KMS-11 (cell line): ENCODE data around the gene DDX24.
A peak's percentile ranks its signal among the peaks of the same experiment; 100 is the strongest.

Experiments used
- H2AFZ ChIP-seq: fragments of 200-600 bp; sonication (generic); 2 replicates; pipeline ENCODE4 v1.6.1; 2016; ENCODE audit warnings: antibody characterized with exemption, mixed run types, low read depth
- H3K27ac ChIP-seq: fragments of 200-600 bp; sonication (generic); 2 replicates; pipeline ENCODE4 v1.6.1; 2016; ENCODE audit warnings: mild to moderate bottlenecking, mixed run types
- H3K27me3 ChIP-seq: fragments of 200-600 bp; sonication (generic); 2 replicates; pipeline ENCODE4 v1.6.1; 2017; ENCODE audit warnings: mild to moderate bottlenecking, low read depth, mixed run types, moderate library complexity; ENCODE audit not compliant: insufficient read depth
- H3K36me3 ChIP-seq: fragments of 200-600 bp; sonication (generic); 2 replicates; pipeline ENCODE4 v1.6.1; 2017; ENCODE audit warnings: mild to moderate bottlenecking, mixed run types; ENCODE audit not compliant: insufficient read depth
- H3K4me1 ChIP-seq: fragments of 200-600 bp; sonication (generic); 2 replicates; pipeline ENCODE4 v1.6.1; 2016; ENCODE audit warnings: mild to moderate bottlenecking, low read depth, mixed run types; ENCODE audit not compliant: poor library complexity, severe bottlenecking
- H3K4me2 ChIP-seq: fragments of 200-600 bp; sonication (generic); 2 replicates; pipeline ENCODE4 v1.7.0; 2016; ENCODE audit warnings: mild to moderate bottlenecking, mixed run types
- H3K4me3 ChIP-seq: fragments of 200-600 bp; sonication (generic); IDR thresholded peaks from 2 replicates; pipeline ENCODE4 v1.6.1; 2017; ENCODE audit warnings: low read depth, low read length, mixed read lengths; ENCODE audit not compliant: insufficient read depth
- H3K79me2 ChIP-seq: fragments of 200-600 bp; sonication (generic); 2 replicates; pipeline ENCODE4 v1.6.1; 2016; ENCODE audit warnings: low read depth, mixed run types; ENCODE audit not compliant: insufficient read depth
- H3K9ac ChIP-seq: fragments of 200-600 bp; sonication (generic); 2 replicates; pipeline ENCODE4 v1.6.1; 2016; ENCODE audit warnings: mild to moderate bottlenecking, mixed run types
- H4K20me1 ChIP-seq: fragments of 200-600 bp; sonication (generic); 2 replicates; pipeline ENCODE4 v1.6.1; 2016; ENCODE audit warnings: mild to moderate bottlenecking, mixed run types; ENCODE audit not compliant: insufficient read depth
- TF ChIP-seq, protein P1 (sequence below): fragments of 200-600 bp; sonication (generic); conservative IDR thresholded peaks from 2 replicates; pipeline ENCODE4 v1.6.1; 2017; ENCODE audit warnings: low read depth, mild to moderate bottlenecking, antibody characterized with exemption, low read length, moderate library complexity, mixed read lengths

DDX24 gene

DNA sequence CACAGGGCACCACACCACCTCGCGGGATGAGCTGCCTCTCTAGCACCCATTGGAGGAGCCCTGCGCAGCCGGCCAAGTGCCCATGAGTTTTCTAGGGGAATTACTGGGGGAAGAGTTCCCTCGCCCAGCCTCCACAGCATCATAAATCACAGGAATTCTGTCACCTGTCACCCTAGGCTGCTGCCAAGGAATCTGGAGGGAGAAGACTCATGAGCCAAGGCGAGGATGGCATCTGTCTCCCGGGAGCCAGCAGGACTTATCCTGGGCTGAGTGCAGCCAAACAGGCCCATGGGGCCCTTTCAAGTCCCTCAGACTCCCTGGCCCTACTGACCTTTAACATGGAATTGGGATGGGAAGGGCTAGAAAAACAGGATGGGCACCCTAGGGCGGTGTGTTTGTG, 62.7 kb downstream of the DDX24 start:
- H3K27ac ChIP-seq, result no peak overlapping the region
- peaks cover 61% of the 10 kb centered on the region for H3K4me1 ChIP-seq
- H4K20me1 ChIP-seq, result no peaks in the 10 kb centered on the region
- H3K4me3 ChIP-seq, result no peak overlapping the region
- H3K79me2 ChIP-seq, result no peaks in the 10 kb centered on the region
- TF ChIP-seq, protein P1, sequence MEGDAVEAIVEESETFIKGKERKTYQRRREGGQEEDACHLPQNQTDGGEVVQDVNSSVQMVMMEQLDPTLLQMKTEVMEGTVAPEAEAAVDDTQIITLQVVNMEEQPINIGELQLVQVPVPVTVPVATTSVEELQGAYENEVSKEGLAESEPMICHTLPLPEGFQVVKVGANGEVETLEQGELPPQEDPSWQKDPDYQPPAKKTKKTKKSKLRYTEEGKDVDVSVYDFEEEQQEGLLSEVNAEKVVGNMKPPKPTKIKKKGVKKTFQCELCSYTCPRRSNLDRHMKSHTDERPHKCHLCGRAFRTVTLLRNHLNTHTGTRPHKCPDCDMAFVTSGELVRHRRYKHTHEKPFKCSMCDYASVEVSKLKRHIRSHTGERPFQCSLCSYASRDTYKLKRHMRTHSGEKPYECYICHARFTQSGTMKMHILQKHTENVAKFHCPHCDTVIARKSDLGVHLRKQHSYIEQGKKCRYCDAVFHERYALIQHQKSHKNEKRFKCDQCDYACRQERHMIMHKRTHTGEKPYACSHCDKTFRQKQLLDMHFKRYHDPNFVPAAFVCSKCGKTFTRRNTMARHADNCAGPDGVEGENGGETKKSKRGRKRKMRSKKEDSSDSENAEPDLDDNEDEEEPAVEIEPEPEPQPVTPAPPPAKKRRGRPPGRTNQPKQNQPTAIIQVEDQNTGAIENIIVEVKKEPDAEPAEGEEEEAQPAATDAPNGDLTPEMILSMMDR, result no peak
- no peak overlapping the region for H3K9ac ChIP-seq
- no peak overlapping the region for H2AFZ ChIP-seq
- no peak overlapping the region for H3K4me2 ChIP-seq
- no peaks in the 10 kb centered on the region for H3K27me3 ChIP-seq
- no peaks in the 10 kb centered on the region for H3K36me3 ChIP-seq

DNA sequence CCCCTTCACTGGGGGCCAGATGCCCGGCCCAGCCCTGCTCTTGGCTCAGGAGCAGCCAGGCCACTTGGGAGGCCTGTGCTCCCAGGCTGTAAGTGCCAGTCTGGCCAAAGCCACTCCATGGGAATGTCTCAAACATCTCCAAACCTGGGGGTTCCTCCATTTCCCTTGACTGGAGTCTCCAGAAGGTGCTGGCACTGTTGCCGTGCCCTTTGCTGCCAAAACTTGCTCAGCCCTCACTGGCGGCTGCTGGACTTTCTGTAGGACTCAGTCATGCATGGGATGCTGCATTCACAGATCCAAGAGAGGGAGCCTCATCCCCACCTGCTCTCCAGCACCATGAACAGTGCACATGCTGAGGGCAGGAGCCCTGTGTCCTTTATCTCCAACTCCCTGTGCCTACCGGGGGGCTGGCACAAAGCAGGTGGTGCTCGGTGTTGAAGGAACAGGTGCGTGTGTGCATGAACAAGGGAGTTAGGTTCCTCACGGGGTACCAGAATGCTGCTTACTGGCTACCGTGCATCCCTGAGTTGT, 64.5 kb downstream of the DDX24 start:
- no peak overlapping the region for H3K27ac ChIP-seq
- no peak overlapping the region for H2AFZ ChIP-seq
- no peaks in the 10 kb centered on the region for H3K79me2 ChIP-seq
- no peaks in the 10 kb centered on the region for H3K27me3 ChIP-seq
- H4K20me1 ChIP-seq, result no peaks in the 10 kb centered on the region
- H3K9ac ChIP-seq, result no peak overlapping the region
- H3K4me2 ChIP-seq, result no peak overlapping the region
- no peak overlapping the region for H3K4me3 ChIP-seq
- no peaks in the 10 kb centered on the region for H3K36me3 ChIP-seq
- TF ChIP-seq, protein P1, result no peak
- H3K4me1 ChIP-seq, result peaks cover 59% of the 10 kb centered on the region

DNA sequence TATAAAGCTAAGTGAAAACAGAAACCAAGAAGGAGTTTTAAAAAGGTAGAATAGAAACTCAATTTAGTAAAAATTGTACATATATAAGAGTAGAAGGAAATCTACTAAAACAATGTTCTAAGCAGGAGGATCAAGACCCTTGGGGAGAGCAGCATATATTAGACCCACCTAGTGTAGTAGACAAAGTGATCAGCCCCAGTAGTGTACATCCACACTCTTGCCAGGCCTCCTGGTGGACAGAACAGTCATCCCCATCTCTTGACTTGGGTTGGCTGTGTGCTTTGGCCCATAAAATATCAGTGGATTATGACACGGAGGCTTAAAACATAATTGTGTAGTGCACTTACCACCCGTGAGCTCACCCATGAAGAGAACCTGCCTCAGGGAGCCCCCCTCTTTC, 65.8 kb downstream of the DDX24 start:
- Histone ChIP-seq H3K4me2 (no peak overlapping the region), H3K27me3 (no peaks in the 10 kb centered on the region), H4K20me1 (no peaks in the 10 kb centered on the region), H3K27ac (no peak overlapping the region; the same call in 1 of the 2 replicates), H3K4me3 (no peak overlapping the region), H3K79me2 (no peaks in the 10 kb centered on the region), H3K36me3 (no peaks in the 10 kb centered on the region), H3K9ac (no peak overlapping the region), H3K4me1 (peaks cover 59% of the 10 kb centered on the region), H2AFZ (no peak overlapping the region)
- TF ChIP-seq, protein P1, result no peak

DNA sequence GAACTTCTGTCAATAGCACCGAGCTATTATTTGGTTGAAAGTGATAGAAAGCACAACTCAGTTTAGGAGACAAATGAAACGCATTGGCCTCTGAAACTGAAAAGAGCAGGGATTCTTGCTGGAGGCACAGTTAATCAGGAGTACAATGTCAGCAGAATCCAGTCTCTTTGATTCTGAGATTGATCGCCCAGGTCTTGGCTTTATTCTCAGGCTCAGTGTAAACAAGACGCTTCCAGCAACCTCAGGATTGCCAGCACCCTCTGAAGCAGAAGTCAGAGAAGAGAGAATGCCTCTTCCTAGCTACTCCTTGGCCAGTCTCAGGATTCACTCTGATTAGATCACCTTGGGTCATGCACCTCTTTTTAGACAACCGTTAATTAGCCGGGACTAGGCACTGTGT, 66.6 kb downstream of the DDX24 start:
- Histone ChIP-seq H3K27me3 (no peaks in the 10 kb centered on the region), H3K4me3 (no peak overlapping the region), H4K20me1 (no peaks in the 10 kb centered on the region), H2AFZ (no peak overlapping the region; the same call in 1 of the 2 replicates), H3K4me2 (peak overlapping the region; percentile 50), H3K79me2 (no peaks in the 10 kb centered on the region), H3K36me3 (no peaks in the 10 kb centered on the region), H3K4me1 (peaks cover 61% of the 10 kb centered on the region), H3K27ac (peak overlapping the region; percentile 48; the same call in 1 of the 2 replicates), H3K9ac (no peak overlapping the region; the same call in 1 of the 2 replicates)
- TF ChIP-seq, protein P1, result no peak
